ENCODE measurements around the gene ZBTB20. TPM values are rescaled to one million over a fixed set of nuclear protein-coding genes. Genes with fewer than 3 reads are reported as not detected.

The ZBTB20 gene
- total and polyA plus RNA-seq, 10 of the 15 experiments (the other 5 are each of a cell fraction or from before 2014, with no cell fraction given), result 0.20 to 5.5 (median 2.2) TPM

- ChIA-PET RAD21 (ENCODE audit: unreplicated experiment) (no interaction called here), SMC1A (ENCODE audit: uncharacterized antibody, unreplicated experiment) (interaction anchor here (1.1 to 1.9 kb wide), 3 partner anchors 9 to 15 kb away, joined by 3 to 11 read pairs (median 4); no protein-coding TSS in a partner anchor), POLR2A (no interaction called here), CTCF (interaction anchor here (0.9 to 1.4 kb wide), 3 partner anchors 18 to 242 kb away, joined by 3 read pairs; no protein-coding TSS in a partner anchor)
- H3K4me3 ChIP-seq, result no peak overlapping the region
- H3K9me3 ChIP-seq (replicated peaks; ENCODE audit: control insufficient read depth, insufficient read depth, low read length), result no peaks in the 10 kb centered on the region
- DNase-seq (ENCODE audit: low read depth, low spot score), result no peak
- no peaks in the 10 kb centered on the region for H3K79me2 ChIP-seq (ENCODE audit: control insufficient read depth, insufficient read depth, low read length)
- in situ Hi-C loops (cut with MboI), result no loop called here
- ATAC-seq, result no peak
- intact Hi-C loops (cut with micrococcal nuclease; ENCODE audit: unreplicated experiment), result no loop called here
- H3K4me2 ChIP-seq (ENCODE audit: control insufficient read depth, insufficient read depth), result no peak overlapping the region
- no peaks in the 10 kb centered on the region for H4K20me1 ChIP-seq (ENCODE audit: control insufficient read depth, insufficient read depth)
- no peak overlapping the region for H3K9ac ChIP-seq (ENCODE audit: control insufficient read depth, insufficient read depth, low read length)
- 72% methylated on average over 3 of the region's 3 CpGs for WGBS (ENCODE audit: insufficient coverage, insufficient replicate concordance, low lambda C conversion rate, missing lambda C conversion rate)
- H3K27me3 ChIP-seq (replicated peaks in 1 of 2; ENCODE audit: control insufficient read depth in 2 of 2, insufficient read depth in 2 of 2, low read length in 1 of 2), result no peaks in the 10 kb centered on the region
- H3K27ac ChIP-seq (ENCODE audit: control insufficient read depth, insufficient read depth), result no peak overlapping the region
- TF ChIP-seq LARP7 (IDR thresholded peaks at IDR 0.05) (no peak), SRF (IDR thresholded peaks at IDR 0.05; ENCODE audit: low read depth in 2 of 2, low read length in 2 of 2) (no peak), USF2 (IDR thresholded peaks at IDR 0.05; ENCODE audit: borderline replicate concordance, low read depth, low read length) (no peak), EP300 (IDR thresholded peaks at IDR 0.05; ENCODE audit: borderline replicate concordance in 1 of 2, control insufficient read depth in 1 of 2, low read depth in 2 of 2, low read length in 2 of 2) (no peak), HDAC6 (IDR thresholded peaks at IDR 0.05; ENCODE audit: unreplicated experiment) (no peak), ATF2 (IDR thresholded peaks at IDR 0.05; ENCODE audit: low read length) (no peak)
- FAIRE-seq, result no peak
- no TSS peak for BruUV-seq (replicated peaks)
- H2AFZ ChIP-seq (ENCODE audit: control insufficient read depth, low read depth, low read length), result no peak overlapping the region
- H3K4me1 ChIP-seq (ENCODE audit: control insufficient read depth, insufficient read depth, low read length), result peaks cover 3% of the 10 kb centered on the region; the same call in 1 of the 2 replicates
- H3K36me3 ChIP-seq (ENCODE audit: control insufficient read depth in 2 of 2, insufficient read depth in 2 of 2, low read length in 1 of 2), result no peaks in the 10 kb centered on the region
Measured at GRCh38 chr3:114401346-114401745, 745.7 kb downstream of the ZBTB20 start.
